Measurements from ENCODE around the gene C9orf43.

DNA sequence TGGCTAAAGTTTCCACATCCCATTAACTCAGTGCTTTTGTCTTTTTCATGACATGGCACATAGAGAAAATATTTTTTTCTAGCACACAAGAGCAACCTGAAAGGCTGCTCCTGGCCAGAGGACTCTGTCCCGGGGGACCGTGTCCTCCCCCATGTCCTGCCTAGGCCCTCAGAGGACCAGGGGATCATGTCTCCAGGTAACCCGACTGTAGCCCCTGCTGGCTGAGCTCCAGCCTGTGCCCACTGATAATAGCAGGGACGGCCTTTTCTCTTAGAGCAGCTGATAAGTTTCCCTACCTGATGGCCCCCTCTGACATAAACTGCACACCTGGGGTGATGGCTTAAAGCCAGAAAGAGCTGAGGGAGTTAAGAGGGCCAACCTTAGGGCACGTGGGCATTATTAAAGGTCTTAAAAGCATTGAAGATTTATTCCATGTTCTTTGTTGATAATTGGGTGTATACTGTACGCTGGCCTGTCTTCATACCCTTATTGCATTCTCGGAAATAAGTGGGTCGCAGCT, 39.7 kb upstream of the C9orf43 start:
- TF ChIP-seq CTCF (IDR thresholded peaks at IDR 0.05; ENCODE audit: insufficient read depth, low read length) (no peak), GABPA (IDR thresholded peaks at IDR 0.05; ENCODE audit: low read depth) (no peak)

All from HL-60 (cell line).